K562 (cell line): Measurements from ENCODE around the gene OCIAD2. TPM values are rescaled to one million over a fixed set of nuclear protein-coding genes. Genes with fewer than 3 reads are reported as not detected.

Experiments used
- GTF2A2 ChIP-seq: IDR thresholded peaks from 2 replicates; pipeline ENCODE4 v1.6.1; 2016; ENCODE audit warnings: mild to moderate bottlenecking, missing genetic modification characterization, missing compliant biosample characterization
- HSF4 ChIP-seq: fragments of 250-450 bp; sonication (Bioruptor Pico); IDR thresholded peaks from 2 replicates; pipeline ENCODE4 v2.1.2; 2022; ENCODE audit warnings: mild to moderate bottlenecking, moderate library complexity, borderline replicate concordance
- MAFK ChIP-seq: IDR thresholded peaks from 2 replicates; pipeline ENCODE4 v1.6.1; 2011; ENCODE audit warnings: low read length, improper control_type of control experiment
- PHF20 ChIP-seq: fragments of 450-650 bp; IDR thresholded peaks from 2 replicates; pipeline ENCODE4 v1.6.1; 2018; ENCODE audit not compliant: partially characterized antibody
- polyA plus RNA-seq, 8 experiments: library from polyadenylated mRNA; depleted of rRNA in 4 of 8; stranded (reverse) in 5 of 8; unstranded in 3 of 8; fragments of >200 nt; fragmentation: Nextera tagmentation in 2 of 8; fragmentation: Illumina TruSeq in 1 of 8; extraction: Ambion mirVana in 2 of 8; extraction: Trizol in 1 of 8; gene quantifications; 2 replicates each; pipeline versions ENCODE4 v1.2.1 to v1.2.3, GENCODE V29; 2011 to 2014; ENCODE audit warnings: inconsistent platforms in 1 of 8, missing spikeins in 1 of 8
- total RNA-seq, 7 experiments: library from RNA; depleted of rRNA in 6 of 7; stranded (reverse); fragments of >200 nt in 6 of 7; fragmentation: Illumina TruSeq in 2 of 7; extraction: Trizol in 2 of 7; gene quantifications; 2 replicates each; pipeline versions ENCODE4 v1.2.1 to v1.2.3, GENCODE V29; 2011 to 2021; ENCODE audit warnings: low replicate concordance in 1 of 7
- TF ChIP-seq, protein P1 (sequence below), 3 experiments: fragments of 200-800 bp in 1 of 3; fragments of 250-450 bp in 1 of 3; fragments of 450-650 bp in 1 of 3; sonication (Bioruptor Pico) in 1 of 3; sonication (Bioruptor generic) in 1 of 3; formaldehyde crosslinking in 1 of 3; IDR thresholded peaks; 2 replicates each; pipeline versions ENCODE4 v1.6.1 to v1.8.0; 2016 to 2022; ENCODE audit warnings: mild to moderate bottlenecking in 2 of 3, missing genetic modification characterization in 2 of 3, missing compliant biosample characterization in 1 of 3, moderate library complexity in 1 of 3
- TF ChIP-seq, protein P2 (sequence below), 2 experiments: fragments of 250-450 bp in 1 of 2; fragments of 450-650 bp in 1 of 2; sonication (Bioruptor Pico) in 1 of 2; IDR thresholded peaks; 2 replicates each; pipeline versions ENCODE4 v1.6.1 to v1.8.0; 2016 to 2021; ENCODE audit warnings: mild to moderate bottlenecking in 2 of 2, moderate library complexity in 2 of 2, missing compliant biosample characterization in 1 of 2, missing genetic modification characterization in 1 of 2
- TF ChIP-seq, protein P3 (sequence below): sonication (generic); formaldehyde crosslinking; IDR thresholded peaks from 2 replicates; pipeline ENCODE4 v1.8.1; 2023; ENCODE audit warnings: mild to moderate bottlenecking, missing genetic modification reagents

OCIAD2 gene
- total and polyA plus RNA-seq, 9 of the 15 experiments (the other 6 are each of a cell fraction or from before 2014, with no cell fraction given), result 0.11 to 0.98 TPM; not detected in 7

- TF ChIP-seq, protein P1, sequence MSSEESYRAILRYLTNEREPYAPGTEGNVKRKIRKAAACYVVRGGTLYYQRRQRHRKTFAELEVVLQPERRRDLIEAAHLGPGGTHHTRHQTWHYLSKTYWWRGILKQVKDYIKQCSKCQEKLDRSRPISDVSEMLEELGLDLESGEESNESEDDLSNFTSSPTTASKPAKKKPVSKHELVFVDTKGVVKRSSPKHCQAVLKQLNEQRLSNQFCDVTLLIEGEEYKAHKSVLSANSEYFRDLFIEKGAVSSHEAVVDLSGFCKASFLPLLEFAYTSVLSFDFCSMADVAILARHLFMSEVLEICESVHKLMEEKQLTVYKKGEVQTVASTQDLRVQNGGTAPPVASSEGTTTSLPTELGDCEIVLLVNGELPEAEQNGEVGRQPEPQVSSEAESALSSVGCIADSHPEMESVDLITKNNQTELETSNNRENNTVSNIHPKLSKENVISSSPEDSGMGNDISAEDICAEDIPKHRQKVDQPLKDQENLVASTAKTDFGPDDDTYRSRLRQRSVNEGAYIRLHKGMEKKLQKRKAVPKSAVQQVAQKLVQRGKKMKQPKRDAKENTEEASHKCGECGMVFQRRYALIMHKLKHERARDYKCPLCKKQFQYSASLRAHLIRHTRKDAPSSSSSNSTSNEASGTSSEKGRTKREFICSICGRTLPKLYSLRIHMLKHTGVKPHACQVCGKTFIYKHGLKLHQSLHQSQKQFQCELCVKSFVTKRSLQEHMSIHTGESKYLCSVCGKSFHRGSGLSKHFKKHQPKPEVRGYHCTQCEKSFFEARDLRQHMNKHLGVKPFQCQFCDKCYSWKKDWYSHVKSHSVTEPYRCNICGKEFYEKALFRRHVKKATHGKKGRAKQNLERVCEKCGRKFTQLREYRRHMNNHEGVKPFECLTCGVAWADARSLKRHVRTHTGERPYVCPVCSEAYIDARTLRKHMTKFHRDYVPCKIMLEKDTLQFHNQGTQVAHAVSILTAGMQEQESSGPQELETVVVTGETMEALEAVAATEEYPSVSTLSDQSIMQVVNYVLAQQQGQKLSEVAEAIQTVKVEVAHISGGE (CRISPR knock-in tag; IDR thresholded peaks at IDR 0.05), result no peak
- TF ChIP-seq, protein P2, sequence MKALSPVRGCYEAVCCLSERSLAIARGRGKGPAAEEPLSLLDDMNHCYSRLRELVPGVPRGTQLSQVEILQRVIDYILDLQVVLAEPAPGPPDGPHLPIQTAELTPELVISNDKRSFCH (CRISPR knock-in tag; IDR thresholded peaks at IDR 0.05), result no peak
- TF ChIP-seq, protein P2 (tag; IDR thresholded peaks at IDR 0.05), result no peak
- TF ChIP-seq GTF2A2 (tag) (no peak), MAFK (no peak), HSF4 (CRISPR knock-in tag) (no peak), PHF20 (no peak)
- TF ChIP-seq, protein P3, sequence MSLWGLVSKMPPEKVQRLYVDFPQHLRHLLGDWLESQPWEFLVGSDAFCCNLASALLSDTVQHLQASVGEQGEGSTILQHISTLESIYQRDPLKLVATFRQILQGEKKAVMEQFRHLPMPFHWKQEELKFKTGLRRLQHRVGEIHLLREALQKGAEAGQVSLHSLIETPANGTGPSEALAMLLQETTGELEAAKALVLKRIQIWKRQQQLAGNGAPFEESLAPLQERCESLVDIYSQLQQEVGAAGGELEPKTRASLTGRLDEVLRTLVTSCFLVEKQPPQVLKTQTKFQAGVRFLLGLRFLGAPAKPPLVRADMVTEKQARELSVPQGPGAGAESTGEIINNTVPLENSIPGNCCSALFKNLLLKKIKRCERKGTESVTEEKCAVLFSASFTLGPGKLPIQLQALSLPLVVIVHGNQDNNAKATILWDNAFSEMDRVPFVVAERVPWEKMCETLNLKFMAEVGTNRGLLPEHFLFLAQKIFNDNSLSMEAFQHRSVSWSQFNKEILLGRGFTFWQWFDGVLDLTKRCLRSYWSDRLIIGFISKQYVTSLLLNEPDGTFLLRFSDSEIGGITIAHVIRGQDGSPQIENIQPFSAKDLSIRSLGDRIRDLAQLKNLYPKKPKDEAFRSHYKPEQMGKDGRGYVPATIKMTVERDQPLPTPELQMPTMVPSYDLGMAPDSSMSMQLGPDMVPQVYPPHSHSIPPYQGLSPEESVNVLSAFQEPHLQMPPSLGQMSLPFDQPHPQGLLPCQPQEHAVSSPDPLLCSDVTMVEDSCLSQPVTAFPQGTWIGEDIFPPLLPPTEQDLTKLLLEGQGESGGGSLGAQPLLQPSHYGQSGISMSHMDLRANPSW, result no peak
These were observed 61.7 kb downstream of the OCIAD2 start (continued) for GRCh38 chr4:48844843-48845242.
